ENCODE results near the gene TRIP13.

DNA sequence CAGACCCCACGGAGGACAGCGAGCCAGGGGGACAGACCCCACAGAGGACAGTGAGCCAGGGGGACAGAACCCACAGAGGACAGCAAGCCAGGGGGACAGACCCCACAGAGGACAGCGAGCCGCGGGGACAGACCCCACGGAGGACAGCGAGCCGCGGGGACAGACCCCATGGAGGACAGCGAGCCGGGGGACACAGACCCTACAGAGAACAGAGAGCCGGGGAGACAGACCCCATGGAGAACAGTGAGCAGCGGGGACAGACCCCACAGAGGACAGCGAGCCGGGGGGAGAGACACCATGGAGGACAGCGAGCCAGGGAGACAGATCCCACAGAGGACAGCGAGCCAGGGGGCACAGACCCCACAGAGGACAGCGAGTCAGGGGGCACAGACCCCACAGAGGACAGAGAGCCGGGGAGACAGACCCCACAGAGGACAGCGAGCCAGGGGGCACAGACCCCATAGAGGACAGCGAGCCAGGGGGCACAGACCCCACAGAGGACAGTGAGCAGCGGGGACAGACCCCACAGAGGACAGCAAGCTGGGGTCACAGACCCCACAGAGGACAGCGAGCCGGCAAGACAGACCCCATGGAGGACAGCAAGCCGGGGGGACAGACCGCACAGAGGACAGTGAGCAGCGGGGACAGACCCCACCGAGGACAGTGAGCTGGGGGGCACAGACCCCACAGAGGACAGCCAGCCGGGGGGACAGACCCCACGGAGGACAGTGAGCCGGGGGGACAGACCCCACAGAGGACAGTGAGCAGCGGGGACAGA is 37.5 kb upstream of the TRIP13 start:
- TF ChIP-seq, protein P1, sequence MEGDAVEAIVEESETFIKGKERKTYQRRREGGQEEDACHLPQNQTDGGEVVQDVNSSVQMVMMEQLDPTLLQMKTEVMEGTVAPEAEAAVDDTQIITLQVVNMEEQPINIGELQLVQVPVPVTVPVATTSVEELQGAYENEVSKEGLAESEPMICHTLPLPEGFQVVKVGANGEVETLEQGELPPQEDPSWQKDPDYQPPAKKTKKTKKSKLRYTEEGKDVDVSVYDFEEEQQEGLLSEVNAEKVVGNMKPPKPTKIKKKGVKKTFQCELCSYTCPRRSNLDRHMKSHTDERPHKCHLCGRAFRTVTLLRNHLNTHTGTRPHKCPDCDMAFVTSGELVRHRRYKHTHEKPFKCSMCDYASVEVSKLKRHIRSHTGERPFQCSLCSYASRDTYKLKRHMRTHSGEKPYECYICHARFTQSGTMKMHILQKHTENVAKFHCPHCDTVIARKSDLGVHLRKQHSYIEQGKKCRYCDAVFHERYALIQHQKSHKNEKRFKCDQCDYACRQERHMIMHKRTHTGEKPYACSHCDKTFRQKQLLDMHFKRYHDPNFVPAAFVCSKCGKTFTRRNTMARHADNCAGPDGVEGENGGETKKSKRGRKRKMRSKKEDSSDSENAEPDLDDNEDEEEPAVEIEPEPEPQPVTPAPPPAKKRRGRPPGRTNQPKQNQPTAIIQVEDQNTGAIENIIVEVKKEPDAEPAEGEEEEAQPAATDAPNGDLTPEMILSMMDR (IDR thresholded peaks at IDR 0.05; ENCODE audit: poor library complexity, severe bottlenecking): no peak
- TF ChIP-seq EP300 (conservative IDR thresholded peaks at IDR 0.05; ENCODE audit: poor library complexity, severe bottlenecking) (no peak), TAF1 (IDR thresholded peaks at IDR 0.05; ENCODE audit: low read depth) (no peak), EZH2 (IDR thresholded peaks at IDR 0.05; ENCODE audit: borderline replicate concordance, insufficient read depth, low read length, poor library complexity, severe bottlenecking) (no peak), SMC3 (conservative IDR thresholded peaks at IDR 0.05; ENCODE audit: poor library complexity) (no peak)
